ENCODE data around the gene NDUFB3. TPM values are rescaled to one million over a fixed set of nuclear protein-coding genes. Genes with fewer than 3 reads are reported as not detected.

The NDUFB3 gene
- total RNA-seq, 4 donors from 2014 or later = 33.0 to 59.9 (median 46.6) TPM

DNA sequence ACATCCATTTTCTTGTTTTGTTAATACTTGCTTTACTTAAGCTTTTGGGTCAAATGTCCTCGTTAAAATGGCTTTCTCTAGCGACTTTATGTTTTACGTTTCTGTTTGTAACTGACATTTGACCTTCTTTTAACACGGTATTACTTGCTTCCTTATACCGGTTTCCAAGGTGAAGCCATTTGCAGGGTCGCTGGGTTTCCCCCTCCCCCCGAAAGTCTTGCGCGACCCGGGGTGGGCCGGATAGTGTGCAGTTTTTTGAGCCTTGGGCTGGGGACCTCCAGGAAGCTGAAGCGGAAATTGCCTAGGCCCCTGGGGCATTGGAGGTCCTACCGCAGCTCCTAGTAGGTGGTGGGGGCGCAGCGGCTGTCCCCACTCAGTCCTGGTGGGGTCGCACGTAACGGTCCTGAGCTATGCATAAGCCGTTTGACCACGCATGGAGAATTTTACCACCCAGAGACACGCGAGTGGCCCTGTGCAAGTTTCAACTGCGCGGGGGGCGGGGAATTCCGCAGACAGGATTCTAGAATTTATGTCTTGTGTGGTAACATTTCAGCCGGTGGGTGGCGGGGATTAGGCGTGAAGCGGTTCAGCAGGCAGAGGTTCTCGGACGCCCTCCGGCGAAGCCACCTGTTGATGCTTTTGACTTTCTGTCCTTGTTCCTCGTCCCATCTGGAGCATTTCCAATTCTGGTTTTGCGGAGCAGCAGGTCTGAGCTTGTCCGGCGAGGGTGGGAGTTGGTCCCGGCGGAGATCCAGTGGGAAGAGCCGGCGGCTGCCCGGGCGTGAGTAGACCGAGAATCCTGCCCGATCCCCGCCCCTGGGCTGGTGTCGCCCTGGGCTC is 46.5 kb downstream of the NDUFB3 start:
- WGBS, 2 donors (ENCODE audit: low coverage in 1 of 2) = 7 to 9% methylated on average over 3 to 8 of the region's 48 CpGs
- Histone ChIP-seq H3K27ac (peak overlapping the region; percentile 97 to 99 (median 98)), H3K4me1 (peaks cover 2 to 62% (median 10%) of the 10 kb centered on the region in 3 donors), H3K36me3 (peaks cover 0 to under 1% of the 10 kb centered on the region in 2 donors), H3K4me3 (peak overlapping the region; percentile 76 to 84), H3K27me3 (no peaks in the 10 kb centered on the region), H3K9me3 (no peaks in the 10 kb centered on the region)
- TF ChIP-seq EP300 (IDR thresholded peaks at IDR 0.05) (no peak), POLR2AphosphoS5 (IDR thresholded peaks at IDR 0.05) (peak; percentile 57), POLR2A (IDR thresholded peaks at IDR 0.05) (peak; percentile 39 to 47)
- TF ChIP-seq, protein P1, sequence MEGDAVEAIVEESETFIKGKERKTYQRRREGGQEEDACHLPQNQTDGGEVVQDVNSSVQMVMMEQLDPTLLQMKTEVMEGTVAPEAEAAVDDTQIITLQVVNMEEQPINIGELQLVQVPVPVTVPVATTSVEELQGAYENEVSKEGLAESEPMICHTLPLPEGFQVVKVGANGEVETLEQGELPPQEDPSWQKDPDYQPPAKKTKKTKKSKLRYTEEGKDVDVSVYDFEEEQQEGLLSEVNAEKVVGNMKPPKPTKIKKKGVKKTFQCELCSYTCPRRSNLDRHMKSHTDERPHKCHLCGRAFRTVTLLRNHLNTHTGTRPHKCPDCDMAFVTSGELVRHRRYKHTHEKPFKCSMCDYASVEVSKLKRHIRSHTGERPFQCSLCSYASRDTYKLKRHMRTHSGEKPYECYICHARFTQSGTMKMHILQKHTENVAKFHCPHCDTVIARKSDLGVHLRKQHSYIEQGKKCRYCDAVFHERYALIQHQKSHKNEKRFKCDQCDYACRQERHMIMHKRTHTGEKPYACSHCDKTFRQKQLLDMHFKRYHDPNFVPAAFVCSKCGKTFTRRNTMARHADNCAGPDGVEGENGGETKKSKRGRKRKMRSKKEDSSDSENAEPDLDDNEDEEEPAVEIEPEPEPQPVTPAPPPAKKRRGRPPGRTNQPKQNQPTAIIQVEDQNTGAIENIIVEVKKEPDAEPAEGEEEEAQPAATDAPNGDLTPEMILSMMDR (IDR thresholded peaks at IDR 0.05) = peak; percentile 42 to 76 (median 68)
- ATAC-seq = peak; percentile 47

GRCh38 chr2:201118961-201119854 is 47.4 kb downstream of the NDUFB3 start:
- Histone ChIP-seq H3K27me3 (no peaks in the 10 kb centered on the region), H3K4me1 (peaks cover 8 to 69% (median 16%) of the 10 kb centered on the region in 3 donors), H3K9me3 (no peaks in the 10 kb centered on the region), H3K36me3 (peaks cover 0 to 6% of the 10 kb centered on the region in 2 donors), H3K4me3 (peak overlapping the region; percentile 76 to 84), H3K27ac (peak overlapping the region; percentile 97 to 99 (median 98))
- 36 to 42% methylated on average over 6 to 7 of the region's 12 CpGs for WGBS, 2 donors (ENCODE audit: low coverage in 1 of 2)
- TF ChIP-seq POLR2A (IDR thresholded peaks at IDR 0.05) = no peak
- no peak for TF ChIP-seq EP300 (IDR thresholded peaks at IDR 0.05)
- TF ChIP-seq POLR2AphosphoS5 (IDR thresholded peaks at IDR 0.05) = no peak
- ATAC-seq = no peak

DNA sequence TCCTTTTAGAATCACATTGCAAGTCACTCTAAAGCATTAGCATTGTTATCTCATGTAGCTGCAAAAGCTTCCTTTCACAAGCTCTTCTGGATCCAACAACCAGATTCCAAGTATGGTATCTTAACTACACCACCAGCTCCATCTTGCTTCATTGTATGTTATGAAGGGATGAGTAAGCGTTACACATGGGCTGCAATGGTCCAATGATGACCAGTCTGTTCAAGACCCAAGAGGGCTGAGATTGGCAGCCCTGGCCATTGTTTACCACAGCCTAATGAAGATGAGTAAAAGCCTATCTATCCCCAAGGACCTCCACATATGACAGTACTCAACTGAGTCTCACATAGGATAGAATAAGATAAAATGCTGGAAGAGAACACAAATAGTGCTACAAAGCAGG is 50.5 kb downstream of the NDUFB3 start:
- TF ChIP-seq POLR2AphosphoS5 (IDR thresholded peaks at IDR 0.05) = no peak
- no peak for TF ChIP-seq EP300 (IDR thresholded peaks at IDR 0.05)
- Histone ChIP-seq H3K36me3 (peaks cover 0 to 6% of the 10 kb centered on the region in 2 donors), H3K27me3 (no peaks in the 10 kb centered on the region), H3K4me1 (peaks cover 26 to 85% (median 37%) of the 10 kb centered on the region in 3 donors), H3K4me3 (peak overlapping the region; percentile 8 to 76), H3K27ac (peak overlapping the region; percentile 25 to 98 (median 32)), H3K9me3 (no peaks in the 10 kb centered on the region)
- no peak for ATAC-seq
- no CpG with 5 or more reads among the region's 1 CpG for WGBS, 2 donors (ENCODE audit: low coverage in 1 of 2)

DNA sequence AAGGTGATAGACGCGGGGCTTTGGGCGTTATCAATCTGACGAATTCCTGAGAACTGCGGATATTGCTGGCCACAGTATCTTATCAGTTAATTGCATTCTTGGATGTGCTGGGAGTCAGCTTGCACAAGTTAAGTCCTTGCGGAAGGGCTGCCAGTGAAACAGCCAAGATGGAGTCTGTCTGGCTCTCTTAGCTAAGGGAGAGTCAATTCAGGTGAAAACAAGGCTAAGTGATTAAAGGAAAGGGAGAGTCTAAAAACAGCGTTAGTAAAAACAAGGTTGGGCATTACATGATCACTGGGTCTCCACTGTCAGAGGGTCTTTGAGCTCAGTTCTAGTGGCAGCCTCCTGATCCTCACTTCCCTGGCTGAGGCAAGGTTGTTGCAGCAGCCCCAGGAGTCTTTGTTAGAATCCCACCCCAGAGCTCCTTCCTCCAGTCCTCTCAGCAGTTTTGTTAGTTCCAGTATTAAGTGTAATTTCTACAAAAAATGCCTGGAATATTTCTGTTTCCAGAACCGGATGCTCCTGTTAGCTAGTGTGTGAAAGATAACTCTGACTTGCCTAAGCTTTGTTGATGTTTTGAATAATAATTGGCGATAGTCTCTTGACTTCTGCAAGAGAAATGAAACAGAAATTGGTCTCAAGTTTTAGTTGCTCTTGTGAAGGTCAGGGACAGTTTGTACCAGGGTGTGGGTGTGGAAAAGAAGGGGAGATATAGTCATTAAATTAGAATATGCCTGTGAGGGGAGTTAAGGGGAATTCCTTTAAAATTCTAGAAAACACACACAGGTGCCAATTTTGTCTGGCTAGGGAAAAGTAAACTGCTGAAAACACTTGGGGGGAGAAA is 54.7 kb downstream of the NDUFB3 start:
- peak; percentile 52 for ATAC-seq
- Histone ChIP-seq H3K27ac (peak overlapping the region; percentile 77 to 98 (median 82)), H3K27me3 (no peaks in the 10 kb centered on the region), H3K4me3 (peak overlapping the region in 1 of 2 donors; percentile 31), H3K4me1 (peaks cover 45 to 100% (median 63%) of the 10 kb centered on the region in 3 donors), H3K9me3 (no peaks in the 10 kb centered on the region), H3K36me3 (peaks cover 0 to 14% of the 10 kb centered on the region in 2 donors)
- TF ChIP-seq POLR2A (IDR thresholded peaks at IDR 0.05) (no peak), EP300 (IDR thresholded peaks at IDR 0.05) (no peak), POLR2AphosphoS5 (IDR thresholded peaks at IDR 0.05) (no peak)
- TF ChIP-seq, protein P1 (IDR thresholded peaks at IDR 0.05) = no peak
- 7 to 28% methylated on average over 8 to 9 of the region's 9 CpGs for WGBS, 2 donors (ENCODE audit: low coverage in 1 of 2)

DNA sequence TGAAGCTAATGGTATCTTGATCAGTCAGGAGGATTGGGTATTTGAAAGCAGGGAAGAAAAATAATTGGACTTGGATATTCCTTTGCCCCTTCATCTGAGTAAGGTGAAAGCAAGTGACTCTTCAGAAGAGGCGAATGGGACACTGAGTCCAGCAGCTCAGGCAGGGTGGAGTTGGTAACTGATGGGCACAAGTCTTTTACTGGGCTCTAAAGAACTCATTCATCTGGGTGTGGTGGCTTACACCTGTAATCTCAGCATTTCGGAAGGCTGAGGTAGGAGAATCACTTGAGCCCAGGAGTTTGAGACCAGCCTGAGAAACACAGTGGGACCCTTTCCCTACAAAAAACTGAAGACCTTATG is 55.3 kb downstream of the NDUFB3 start:
- H3K27me3 ChIP-seq = no peaks in the 10 kb centered on the region
- peaks cover 0 to 14% of the 10 kb centered on the region in 2 donors for H3K36me3 ChIP-seq
- H3K9me3 ChIP-seq = no peaks in the 10 kb centered on the region
- 64% methylated on average over 1 of the region's 2 CpGs; no CpG with 5 or more reads in 1 of the 2 donors for WGBS, 2 donors (ENCODE audit: low coverage in 1 of 2)
- peak overlapping the region in 1 of 2 donors; percentile 31 for H3K4me3 ChIP-seq
- H3K4me1 ChIP-seq = peaks cover 45 to 100% (median 65%) of the 10 kb centered on the region in 3 donors
- H3K27ac ChIP-seq = peak overlapping the region; percentile 36 to 98 (median 80)
- ATAC-seq = no peak
- TF ChIP-seq POLR2AphosphoS5 (IDR thresholded peaks at IDR 0.05) = no peak
- TF ChIP-seq, protein P1 (IDR thresholded peaks at IDR 0.05) = no peak
- no peak for TF ChIP-seq POLR2A (IDR thresholded peaks at IDR 0.05)
- no peak for TF ChIP-seq EP300 (IDR thresholded peaks at IDR 0.05)

Measured in gastroesophageal sphincter (tissue), 4 donors.